Mesenchymal stem cell (in vitro differentiated cells and primary cell): ENCODE measurements around the gene NAP1L4. TPM values are rescaled to one million over a fixed set of nuclear protein-coding genes. Genes with fewer than 3 reads are reported as not detected.

Source experiments
- DNase-seq: peaks from one replicate; pipeline ENCODE4 v3.0.0-alpha.2; 2013
- H2AFZ ChIP-seq: one replicate; pipeline ENCODE4 v1.6.1; 2013; ENCODE audit warnings: low read depth, mild to moderate bottlenecking, control low read depth, inconsistent platforms, low read length, moderate library complexity
- H2AK5ac ChIP-seq: 2 replicates; pipeline ENCODE4 v1.6.1; 2013; ENCODE audit warnings: low read length, moderate library complexity, mild to moderate bottlenecking, inconsistent platforms; ENCODE audit not compliant: severe bottlenecking
- H2BK120ac ChIP-seq: one replicate; pipeline ENCODE4 v1.6.1; 2013; ENCODE audit warnings: low read depth, mild to moderate bottlenecking, inconsistent platforms, low read length, moderate library complexity
- H2BK12ac ChIP-seq, 2 experiments: one replicate each; pipeline ENCODE4 v1.6.1; 2013; ENCODE audit warnings: inconsistent platforms in 2 of 2, low read length in 2 of 2, mild to moderate bottlenecking in 2 of 2, moderate library complexity in 2 of 2, control low read depth in 1 of 2
- H2BK15ac ChIP-seq: one replicate; pipeline ENCODE4 v1.6.1; 2013; ENCODE audit warnings: mild to moderate bottlenecking, low read depth, inconsistent platforms; ENCODE audit not compliant: poor library complexity, severe bottlenecking
- H2BK5ac ChIP-seq: 2 replicates; pipeline ENCODE4 v1.6.1; 2013; ENCODE audit warnings: low read depth, mild to moderate bottlenecking, low read length, control low read depth, inconsistent platforms; ENCODE audit not compliant: poor library complexity, severe bottlenecking
- H3K14ac ChIP-seq, 2 experiments: one replicate each; pipeline ENCODE4 v1.6.1; 2013; ENCODE audit warnings: inconsistent platforms in 2 of 2, low read length in 2 of 2, control low read depth in 1 of 2, mild to moderate bottlenecking in 1 of 2, moderate library complexity in 1 of 2
- H3K18ac ChIP-seq, 2 experiments: one replicate each; pipeline ENCODE4 v1.6.1; 2013; ENCODE audit warnings: inconsistent platforms in 2 of 2, low read length in 2 of 2, control low read depth in 1 of 2, low read depth in 1 of 2, mild to moderate bottlenecking in 1 of 2
- H3K23ac ChIP-seq, 2 experiments: one replicate each; pipeline ENCODE4 v1.6.1; 2013; ENCODE audit warnings: inconsistent platforms in 2 of 2, low read length in 2 of 2, mild to moderate bottlenecking in 2 of 2, moderate library complexity in 2 of 2, control low read depth in 1 of 2
- H3K27ac ChIP-seq: 2 replicates; pipeline ENCODE4 v1.5.1; 2013; ENCODE audit warnings: mild to moderate bottlenecking, moderate library complexity, low read length, control low read depth, inconsistent platforms; ENCODE audit not compliant: poor library complexity, severe bottlenecking
- H3K27me3 ChIP-seq, 2 experiments: 2 replicates each; pipeline versions ENCODE4 v1.6.1 to v1.7.0; 2013; ENCODE audit warnings: low read length in 2 of 2, mild to moderate bottlenecking in 2 of 2, moderate library complexity in 2 of 2, control low read depth in 1 of 2, inconsistent platforms in 1 of 2; ENCODE audit not compliant: control insufficient read depth in 1 of 2, insufficient read depth in 1 of 2
- H3K36me3 ChIP-seq, 2 experiments: 2 replicates each; pipeline versions ENCODE4 v1.6.1 to v1.7.0; 2013; ENCODE audit warnings: low read length in 2 of 2, control low read depth in 1 of 2, inconsistent platforms in 1 of 2, low read depth in 1 of 2, mild to moderate bottlenecking in 1 of 2; ENCODE audit not compliant: insufficient read depth in 2 of 2, control insufficient read depth in 1 of 2
- H3K4ac ChIP-seq, 2 experiments: one replicate each; pipeline ENCODE4 v1.6.1; 2013; ENCODE audit warnings: inconsistent platforms in 2 of 2, low read length in 2 of 2, mild to moderate bottlenecking in 2 of 2, moderate library complexity in 2 of 2, control low read depth in 1 of 2, low read depth in 1 of 2
- H3K4me1 ChIP-seq: 2 replicates; pipeline ENCODE4 v1.6.1; 2013; ENCODE audit warnings: low read depth, low read length, control low read depth; ENCODE audit not compliant: control insufficient read depth, insufficient read depth
- H3K4me2 ChIP-seq: 2 replicates; pipeline ENCODE4 v1.6.1; 2013; ENCODE audit warnings: low read length, mild to moderate bottlenecking, inconsistent platforms; ENCODE audit not compliant: poor library complexity, severe bottlenecking
- H3K4me3 ChIP-seq, 2 experiments: 2 replicates each; pipeline versions ENCODE4 v1.5.1 to v1.7.0; 2013; ENCODE audit warnings: low read length in 2 of 2, mild to moderate bottlenecking in 2 of 2, control low read depth in 1 of 2, low read depth in 1 of 2; ENCODE audit not compliant: insufficient read depth in 1 of 2
- H3K79me1 ChIP-seq: replicated peaks from 2 replicates; pipeline ENCODE4 v1.6.1; 2013; ENCODE audit warnings: mild to moderate bottlenecking, control low read depth, low read length, inconsistent platforms; ENCODE audit not compliant: poor library complexity, severe bottlenecking
- H3K9ac ChIP-seq: 2 replicates; pipeline ENCODE4 v1.7.0; 2013; ENCODE audit warnings: mild to moderate bottlenecking, low read length, moderate library complexity
- H3K9me3 ChIP-seq: 2 replicates; pipeline ENCODE4 v1.7.0; 2013; ENCODE audit warnings: mild to moderate bottlenecking, low read length; ENCODE audit not compliant: control insufficient read depth
- H4K8ac ChIP-seq: one replicate; pipeline ENCODE4 v1.6.1; 2013; ENCODE audit warnings: inconsistent platforms, mild to moderate bottlenecking, low read length, moderate library complexity
- H4K91ac ChIP-seq: one replicate; pipeline ENCODE4 v1.6.1; 2013; ENCODE audit warnings: mild to moderate bottlenecking, low read length, inconsistent platforms
- WGBS: methylation state at CpG from one replicate; pipeline ENCODE4 v1.1.7; 2013; ENCODE audit warnings: mixed read lengths; 5-methylcytosine and 5-hydroxymethylcytosine counted together
- polyA plus RNA-seq, 2 experiments: library from polyadenylated mRNA; stranded (reverse); fragments of 200-250 nt; gene quantifications; one replicate each; pipeline ENCODE4 v1.2.3, GENCODE V29; 2013

Gene NAP1L4, protein sequence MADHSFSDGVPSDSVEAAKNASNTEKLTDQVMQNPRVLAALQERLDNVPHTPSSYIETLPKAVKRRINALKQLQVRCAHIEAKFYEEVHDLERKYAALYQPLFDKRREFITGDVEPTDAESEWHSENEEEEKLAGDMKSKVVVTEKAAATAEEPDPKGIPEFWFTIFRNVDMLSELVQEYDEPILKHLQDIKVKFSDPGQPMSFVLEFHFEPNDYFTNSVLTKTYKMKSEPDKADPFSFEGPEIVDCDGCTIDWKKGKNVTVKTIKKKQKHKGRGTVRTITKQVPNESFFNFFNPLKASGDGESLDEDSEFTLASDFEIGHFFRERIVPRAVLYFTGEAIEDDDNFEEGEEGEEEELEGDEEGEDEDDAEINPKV
- 67.4 TPM for polyA plus RNA-seq (2013, experiment 1 of 2)
- polyA plus RNA-seq (2013, experiment 2 of 2), result 68.8 TPM

DNA sequence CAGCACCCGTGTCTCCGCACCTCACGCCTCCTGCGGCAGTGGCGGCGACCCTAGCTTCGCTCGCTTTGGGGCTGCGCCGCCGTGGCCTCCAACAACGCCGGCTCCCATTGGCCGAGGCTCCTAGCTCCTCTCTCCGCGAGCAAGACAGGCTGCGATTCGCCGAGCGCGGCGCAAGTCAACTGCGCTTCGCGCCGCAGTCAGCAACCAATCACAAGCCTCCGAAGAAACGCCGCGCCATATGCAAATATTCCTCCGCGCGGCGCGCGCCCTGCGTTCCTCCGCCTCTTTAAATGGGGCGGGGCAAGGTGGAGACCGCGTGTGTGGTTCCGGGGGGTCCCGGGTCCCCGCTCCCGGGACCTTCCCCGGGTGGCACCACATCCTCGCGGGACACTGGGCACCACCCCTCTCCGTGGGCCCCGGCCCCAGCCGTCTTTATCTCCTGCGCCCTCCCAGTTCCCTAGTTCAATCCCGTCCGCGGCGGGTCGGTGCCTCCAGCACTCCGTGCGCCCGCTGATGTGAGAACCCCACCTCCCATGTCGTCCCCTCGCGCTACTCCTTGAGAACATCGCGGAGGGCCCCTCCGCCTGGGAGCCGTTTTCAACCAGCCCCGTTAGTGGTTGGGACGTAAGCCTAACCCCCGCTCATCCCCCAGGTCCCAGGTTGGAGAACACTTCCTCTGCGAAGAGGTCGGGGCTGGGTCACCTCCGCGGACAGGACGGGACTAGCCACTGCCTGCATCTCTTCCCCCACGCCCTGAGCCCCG lies at the start of gene NAP1L4:
Gene NAP1L4, minus strand, starts transcription at position 96 of the 763 bp plus-strand sequence. CDS start 13,109 bp downstream, outside the sequence.
- Histone ChIP-seq H2BK120ac (peak within 1 kb of the TSS; percentile 91), H3K9me3 (no peaks in the 10 kb centered on the region), H3K4ac (peak within 1 kb of the TSS; percentile 35 to 87), H3K14ac (peak within 1 kb of the TSS in 1 of 2 experiments; percentile 78), H3K27ac (peak within 1 kb of the TSS; percentile 72), H3K18ac (peak within 1 kb of the TSS; percentile 79 to 85), H2BK12ac (peak within 1 kb of the TSS; percentile 7 to 18), H3K36me3 (peaks cover 0 to 6% of the 10 kb centered on the region in 2 experiments), H3K4me1 (peaks cover 10% of the 10 kb centered on the region), H3K4me2 (peak within 1 kb of the TSS; percentile 95), H2BK5ac (peak within 1 kb of the TSS; percentile 92), H2BK15ac (peak within 1 kb of the TSS; percentile 44), H2AK5ac (peak within 1 kb of the TSS; percentile 74), H3K23ac (peak within 1 kb of the TSS in 1 of 2 experiments; percentile 23), H4K8ac (peak within 1 kb of the TSS; percentile 59), H3K79me1 (peaks cover 2% of the 10 kb centered on the region), H3K4me3 (peak within 1 kb of the TSS; percentile 74 to 95), H2AFZ (peak within 1 kb of the TSS; percentile 72), H3K27me3 (no peaks in the 10 kb centered on the region), H3K9ac (peak within 1 kb of the TSS; percentile 96), H4K91ac (peak within 1 kb of the TSS; percentile 73)
- DNase-seq, result peak; percentile 96
- under 1% methylated on average over 77 of the region's 77 CpGs for WGBS

DNA sequence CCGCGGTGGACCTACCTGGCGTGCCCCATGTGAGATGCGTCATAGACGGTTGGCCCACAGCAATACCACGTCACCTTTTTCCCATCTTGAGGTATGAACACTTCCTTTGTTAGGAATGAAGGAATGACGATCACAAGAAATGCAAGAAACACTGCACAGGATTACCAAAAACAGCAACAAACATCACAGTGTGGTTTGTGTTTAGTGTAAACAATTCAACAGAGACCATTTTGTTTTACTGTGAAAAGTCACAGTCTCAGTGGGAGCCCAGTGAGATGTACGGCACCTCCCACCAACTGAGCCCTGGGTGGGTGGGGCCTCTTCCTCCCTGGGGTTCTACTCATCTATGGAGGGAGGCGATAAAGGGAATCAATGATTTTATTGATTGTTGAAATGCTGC lies 48.8 kb upstream of the NAP1L4 start:
- Histone ChIP-seq H3K14ac (no peak overlapping the region), H2BK15ac (no peak overlapping the region), H4K8ac (no peak overlapping the region), H3K27me3 (no peaks in the 10 kb centered on the region), H3K36me3 (peaks cover 73 to 75% of the 10 kb centered on the region in 2 experiments), H2BK12ac (no peak overlapping the region), H2BK5ac (no peak overlapping the region), H3K9ac (no peak overlapping the region), H4K91ac (no peak overlapping the region), H2AFZ (no peak overlapping the region), H2AK5ac (no peak overlapping the region), H3K18ac (no peak overlapping the region), H3K79me1 (peaks cover 29% of the 10 kb centered on the region), H3K4me1 (peaks cover 33% of the 10 kb centered on the region), H2BK120ac (no peak overlapping the region), H3K4me2 (no peak overlapping the region), H3K4me3 (no peak overlapping the region), H3K9me3 (no peaks in the 10 kb centered on the region), H3K23ac (no peak overlapping the region), H3K4ac (no peak overlapping the region), H3K27ac (no peak overlapping the region)
- 95% methylated on average over 4 of the region's 9 CpGs for WGBS
- no peak for DNase-seq

DNA sequence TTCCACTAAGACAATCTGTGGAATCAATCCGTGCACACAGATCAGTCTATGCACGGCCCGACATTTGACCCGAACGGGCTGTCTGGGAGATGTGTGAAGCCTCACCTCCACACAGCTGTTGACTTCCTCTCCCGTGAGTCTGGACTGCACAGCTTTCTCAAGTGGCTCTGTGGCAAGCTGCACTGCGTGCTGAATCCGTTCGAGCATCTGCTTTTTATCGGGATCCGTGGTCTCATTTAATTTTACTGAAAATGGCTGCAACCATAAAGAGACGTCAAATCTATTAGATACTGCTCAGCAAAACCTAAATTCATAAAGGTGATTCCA lies 45.8 kb upstream of the NAP1L4 start:
- no peak overlapping the region for H2BK5ac ChIP-seq
- WGBS, result 93% methylated on average over 12 of the region's 12 CpGs
- no peak overlapping the region for H3K27ac ChIP-seq
- H2BK120ac ChIP-seq, result no peak overlapping the region
- no peaks in the 10 kb centered on the region for H3K27me3 ChIP-seq
- H4K8ac ChIP-seq, result no peak overlapping the region
- no peak overlapping the region for H3K4me2 ChIP-seq
- H3K4ac ChIP-seq, result no peak overlapping the region
- H2AFZ ChIP-seq, result no peak overlapping the region
- no peak overlapping the region for H3K18ac ChIP-seq
- peaks cover 14% of the 10 kb centered on the region for H3K4me1 ChIP-seq
- H2BK15ac ChIP-seq, result no peak overlapping the region
- no peak overlapping the region for H3K14ac ChIP-seq
- H3K9ac ChIP-seq, result no peak overlapping the region
- no peak overlapping the region for H4K91ac ChIP-seq
- H3K36me3 ChIP-seq, result peaks cover 56 to 85% of the 10 kb centered on the region in 2 experiments
- H2AK5ac ChIP-seq, result no peak overlapping the region
- no peaks in the 10 kb centered on the region for H3K9me3 ChIP-seq
- no peak overlapping the region for H3K4me3 ChIP-seq
- H3K79me1 ChIP-seq, result peaks cover 30% of the 10 kb centered on the region
- no peak for DNase-seq
- no peak overlapping the region for H2BK12ac ChIP-seq
- no peak overlapping the region for H3K23ac ChIP-seq
